Head of caudate nucleus (tissue), 42 donors: ENCODE results near the gene STAT5B.
"Not testable (repeated sequence)": the region's sequence is repeated elsewhere in the genome, so short reads cannot be mapped to it uniquely, and the experiment has no call there.

ENCODE experiments used
- DNase-seq, 42 donors: peaks; one replicate each; pipeline versions ENCODE4 v3.0.0 to v3.0.0-alpha.2; 2020 to 2021; ENCODE audit warnings: mixed read lengths in 7 of 42
- intact Hi-C: fragments of 100-400 bp; cut with DNase I; formaldehyde crosslinking; loops from one replicate; pipeline ENCODE4 v1.15.0; 2022

STAT5B gene

DNA sequence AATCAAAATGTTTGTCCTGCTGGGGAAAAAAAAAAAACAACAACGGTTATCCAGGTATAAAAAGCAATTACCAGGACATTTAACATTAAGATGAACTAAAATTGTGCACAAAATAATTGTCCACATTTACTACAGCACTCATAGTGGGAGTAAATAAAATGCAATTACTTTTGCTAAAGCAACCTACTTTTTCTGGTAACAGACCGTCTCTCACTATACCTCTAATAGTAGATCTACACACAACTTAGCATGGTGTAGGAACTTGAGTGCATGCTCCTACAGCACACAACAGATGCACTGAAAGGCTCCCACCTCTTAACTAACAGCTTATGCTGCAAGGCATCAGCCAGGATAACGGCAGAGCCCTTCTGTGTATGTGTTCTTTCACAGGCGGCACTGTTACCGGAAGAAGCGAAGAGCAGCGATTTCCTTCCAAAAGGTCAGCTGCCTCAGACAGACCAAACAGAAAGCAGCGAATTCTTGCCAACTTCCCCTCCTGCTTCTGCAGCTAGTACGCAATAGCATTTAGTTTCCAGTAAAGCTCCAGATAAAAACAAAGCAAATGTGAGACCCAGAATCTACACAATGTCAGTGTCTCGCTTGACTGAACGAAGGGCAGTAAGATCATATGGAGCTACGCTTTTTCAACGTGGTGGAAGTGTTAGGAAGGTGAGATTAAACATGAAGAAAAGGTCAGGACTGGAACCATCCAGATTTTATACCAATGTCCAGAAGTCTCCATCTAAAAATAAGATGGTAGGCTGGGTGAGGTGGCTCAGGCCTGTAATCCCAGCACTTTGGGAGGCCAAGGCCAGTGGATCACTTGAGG is 27.6 kb downstream of the STAT5B start:
- intact Hi-C loops: no loop called here
- peak; percentile 34 to 95 (median 83) for DNase-seq

DNA sequence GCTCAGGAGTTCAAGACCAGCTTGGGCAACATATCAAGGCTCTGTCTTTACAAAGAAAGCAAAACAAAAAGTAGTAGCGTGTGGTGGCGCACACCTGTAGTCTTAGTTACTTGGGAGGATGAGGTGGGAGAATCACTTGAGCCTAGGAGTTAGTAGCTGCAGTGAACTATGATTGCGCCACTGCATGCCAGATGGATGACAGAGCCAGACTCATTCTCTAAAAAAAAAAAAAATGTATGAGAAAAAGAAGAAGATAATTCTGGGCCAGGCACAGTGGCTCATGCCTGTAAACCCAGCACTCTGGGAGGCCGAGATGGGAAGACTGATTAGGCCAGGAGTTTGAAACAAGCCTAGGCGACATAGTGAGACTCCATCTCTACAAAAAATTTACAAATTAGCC is 28.5 kb downstream of the STAT5B start:
- intact Hi-C loops: no loop called here
- DNase-seq: peak in 1 of 42 donors; percentile 37

DNA sequence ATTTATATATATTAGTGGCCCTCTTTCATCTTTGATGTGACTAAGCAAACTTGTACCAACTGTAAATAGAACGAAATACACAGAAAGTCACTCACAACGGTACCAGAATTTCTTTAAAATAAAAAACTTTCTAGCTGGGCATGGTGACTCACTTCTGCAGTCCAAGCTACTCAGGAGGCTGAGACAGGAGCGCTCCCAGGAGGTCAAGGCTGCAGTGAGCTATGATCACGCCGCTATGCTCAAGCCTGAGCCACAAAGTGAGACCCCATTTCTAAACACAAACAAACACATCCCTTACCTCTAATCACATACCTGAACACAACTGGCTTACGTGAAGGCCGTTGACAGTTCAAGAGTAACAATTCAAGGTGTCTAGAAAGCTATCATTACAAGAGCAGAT is 29.7 kb downstream of the STAT5B start:
- DNase-seq: peak in 1 of 42 donors; percentile 9
- intact Hi-C loops: no loop called here

DNA sequence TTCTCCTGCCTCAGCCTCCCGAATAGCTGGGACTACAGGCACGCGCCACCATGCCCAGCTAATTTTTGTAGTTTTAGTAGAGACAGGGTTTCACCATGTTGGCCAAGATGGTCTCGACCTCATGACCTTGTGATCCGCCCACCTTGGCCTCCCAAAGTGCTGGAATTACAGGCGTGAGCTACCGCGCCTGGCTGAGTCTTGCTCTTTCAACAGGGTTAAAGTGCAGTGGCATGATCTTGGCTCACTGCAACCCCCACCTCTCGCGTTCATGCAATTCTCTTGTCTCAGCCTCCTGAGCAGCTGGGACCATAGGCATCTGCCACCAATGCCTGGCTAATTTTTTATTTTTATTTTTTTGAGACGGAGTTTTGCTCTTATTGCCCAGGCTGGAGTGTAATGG is 31.0 kb downstream of the STAT5B start:
- intact Hi-C loops: not testable (repeated sequence)
- DNase-seq: peak in 1 of 42 donors; percentile 5

DNA sequence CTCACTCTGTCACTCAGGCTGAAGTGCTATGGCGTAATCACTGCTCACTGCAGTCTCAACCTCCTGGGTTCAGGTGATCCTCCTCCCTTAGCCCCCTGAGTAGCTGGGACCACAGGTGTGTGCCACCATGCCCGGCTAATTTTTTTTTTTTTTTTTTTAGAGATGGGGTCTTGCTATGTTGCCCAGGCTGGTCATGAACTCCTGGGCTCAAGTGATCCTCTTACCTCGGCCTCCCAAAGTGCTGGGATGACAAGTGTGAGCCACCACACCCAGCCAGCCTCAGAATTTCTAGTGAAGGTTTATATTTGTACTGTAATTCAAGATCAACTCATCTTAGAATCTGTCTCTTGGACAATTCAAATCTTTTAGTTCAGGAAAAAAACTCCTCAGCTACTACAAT is 32.1 kb downstream of the STAT5B start:
- intact Hi-C loops, DNase-seq: not testable (repeated sequence)

DNA sequence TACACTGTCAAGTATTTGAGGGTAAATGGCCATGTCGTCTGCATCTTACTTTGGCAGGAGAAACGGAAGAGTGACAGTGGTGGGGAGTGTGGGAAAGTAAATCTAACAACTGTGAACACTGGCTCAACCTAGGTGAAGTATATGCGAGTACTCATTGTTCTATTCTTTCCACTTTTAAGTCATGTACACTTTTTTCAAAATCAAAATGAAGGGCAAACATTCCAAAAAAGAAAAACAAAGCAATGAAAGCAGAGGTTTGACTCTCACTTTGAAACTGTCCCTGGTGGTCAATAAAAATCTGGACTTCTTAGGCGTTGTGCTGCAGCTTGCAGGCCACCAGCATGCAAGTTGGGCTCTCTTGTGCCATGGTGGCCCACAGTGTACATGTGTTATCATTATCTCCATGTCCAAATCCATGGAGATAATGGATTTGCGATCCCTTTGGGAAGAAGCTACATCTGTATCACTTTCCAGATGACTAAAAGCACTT is 32.7 kb downstream of the STAT5B start:
- intact Hi-C loops: no loop called here
- DNase-seq: no peak

DNA sequence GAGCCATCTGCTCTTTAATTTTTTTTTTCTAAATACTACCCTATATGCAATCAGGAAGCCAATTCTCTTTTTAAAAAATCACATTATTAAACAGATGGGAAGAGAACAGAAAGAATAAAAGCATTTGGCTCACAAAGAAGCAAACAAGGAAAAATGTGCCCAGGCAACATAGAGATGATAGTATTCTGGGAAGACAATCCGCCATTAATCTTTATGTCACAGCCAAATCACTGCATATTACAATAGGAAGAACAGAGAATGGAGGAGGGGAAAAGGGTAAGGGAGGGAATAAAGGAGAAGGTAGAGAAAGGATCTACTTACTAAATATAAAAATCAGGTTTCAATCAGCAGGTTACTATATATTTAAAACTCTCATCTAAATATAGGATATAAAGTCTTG is 34.3 kb downstream of the STAT5B start:
- intact Hi-C loops: no loop called here
- DNase-seq: no peak

DNA sequence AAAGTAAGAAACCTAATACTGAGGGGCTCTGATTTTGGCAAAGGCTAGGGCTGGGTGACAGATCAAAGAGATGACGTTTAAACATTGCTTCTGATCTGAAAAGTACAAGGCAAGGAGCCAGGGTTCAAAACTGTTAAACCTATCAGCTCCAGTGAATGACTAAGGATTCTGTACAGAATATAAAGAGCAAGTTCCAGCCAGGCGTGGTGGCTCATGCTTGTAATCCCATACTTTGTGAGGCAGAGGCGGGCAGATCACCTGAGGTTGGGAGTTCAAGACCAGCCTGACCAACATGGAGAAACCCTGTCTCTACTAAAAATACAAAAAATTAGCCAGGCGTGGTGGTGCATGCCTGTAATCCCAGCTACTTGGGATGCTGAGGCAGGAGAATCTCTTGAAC is 35.3 kb downstream of the STAT5B start:
- intact Hi-C loops, DNase-seq: not testable (repeated sequence)

DNA sequence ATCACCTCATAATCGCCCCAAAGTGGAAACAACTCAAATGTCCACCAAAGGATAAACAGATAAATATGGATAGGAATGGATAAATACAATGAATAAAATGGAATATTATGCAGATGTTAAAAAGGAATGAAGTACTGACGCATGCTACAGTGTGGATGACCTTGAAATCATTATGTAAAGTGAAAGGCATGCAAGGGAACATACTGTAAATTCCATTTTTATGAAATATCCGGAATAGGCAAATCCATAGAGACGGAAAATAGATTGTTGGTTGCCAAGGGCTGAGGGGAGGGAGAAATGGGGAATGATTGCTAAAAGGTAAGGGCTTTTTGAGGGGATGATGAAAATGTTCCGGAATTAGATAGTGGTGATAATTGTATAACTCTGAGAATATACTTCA is 36.0 kb downstream of the STAT5B start:
- intact Hi-C loops: no loop called here
- DNase-seq: no peak

DNA sequence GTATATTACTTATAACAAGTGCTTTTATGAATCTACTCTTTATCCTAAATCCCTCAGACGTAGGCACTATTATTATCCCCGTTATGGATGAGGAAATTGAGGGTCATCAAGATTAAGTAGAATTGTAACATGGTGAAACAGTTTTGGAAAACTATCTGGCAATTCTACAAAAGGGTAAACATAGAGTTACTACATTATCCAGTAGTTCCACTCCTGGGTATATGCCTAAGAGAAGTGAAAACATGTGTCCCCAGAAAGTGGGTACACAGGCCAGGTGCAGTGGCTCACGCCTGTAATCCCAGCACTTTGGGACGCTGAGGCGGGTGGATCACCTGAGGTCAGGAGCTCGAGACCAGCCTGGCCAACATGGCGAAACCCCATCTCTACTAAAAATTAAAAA is 36.6 kb downstream of the STAT5B start:
- intact Hi-C loops, DNase-seq: not testable (repeated sequence)

DNA sequence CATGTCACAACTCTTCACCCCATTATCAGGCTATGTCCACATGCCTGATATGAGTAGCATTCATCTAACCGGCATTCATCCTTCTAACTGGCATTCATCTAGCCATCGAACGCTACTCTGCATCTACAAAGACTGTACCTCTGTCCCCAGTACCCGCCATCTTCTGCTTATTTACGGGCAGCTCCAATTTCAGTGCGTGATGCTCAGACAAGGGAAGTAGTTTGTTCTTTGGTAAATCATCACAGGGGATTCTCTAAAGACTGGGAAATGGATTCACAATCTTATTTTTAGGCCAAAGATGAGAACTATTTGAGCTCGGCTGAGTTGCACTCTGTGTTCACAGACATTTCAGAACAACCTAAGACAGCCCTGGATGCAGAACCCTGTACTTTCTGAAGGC is 39.4 kb downstream of the STAT5B start:
- intact Hi-C loops: no loop called here
- no peak for DNase-seq

DNA sequence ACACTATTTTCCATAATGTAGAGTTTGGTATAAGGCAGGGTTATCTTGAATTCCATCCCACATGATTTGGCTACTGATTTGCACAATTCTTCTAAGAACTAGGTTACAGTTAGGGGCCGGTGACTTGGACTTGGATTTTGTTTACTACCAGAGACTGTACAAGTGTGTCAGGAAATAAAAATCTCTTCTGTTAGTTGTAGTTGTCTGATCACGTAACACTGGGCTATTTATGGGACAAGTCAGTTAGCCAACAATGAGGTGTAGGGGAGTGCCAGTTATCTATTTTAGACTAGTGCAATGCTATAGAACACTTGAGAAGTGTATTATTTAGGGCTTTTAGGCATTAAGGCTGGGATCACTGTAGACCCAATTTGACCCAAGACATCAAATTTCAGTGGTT is 42.2 kb downstream of the STAT5B start:
- no peak for DNase-seq
- intact Hi-C loops: no loop called here

DNA sequence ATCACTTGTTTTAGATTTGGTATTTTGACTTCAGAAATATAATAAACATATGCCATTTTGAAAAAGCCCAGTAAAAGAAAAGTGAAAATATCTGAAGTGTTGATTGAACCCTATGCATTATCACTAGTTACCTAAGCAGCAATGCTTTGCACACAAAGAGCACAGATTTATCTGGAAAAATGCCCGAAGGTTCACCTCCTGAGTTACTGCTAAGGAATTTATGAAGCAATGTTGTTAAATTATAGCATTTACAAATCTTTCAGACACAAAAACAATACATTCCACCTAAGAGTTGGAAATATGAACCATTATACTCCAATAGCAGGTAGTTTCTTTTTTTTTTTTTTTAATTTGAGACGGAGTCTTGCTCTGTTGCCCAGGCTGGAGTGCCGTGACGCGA is 43.0 kb downstream of the STAT5B start:
- no peak for DNase-seq
- intact Hi-C loops: no loop called here

DNA sequence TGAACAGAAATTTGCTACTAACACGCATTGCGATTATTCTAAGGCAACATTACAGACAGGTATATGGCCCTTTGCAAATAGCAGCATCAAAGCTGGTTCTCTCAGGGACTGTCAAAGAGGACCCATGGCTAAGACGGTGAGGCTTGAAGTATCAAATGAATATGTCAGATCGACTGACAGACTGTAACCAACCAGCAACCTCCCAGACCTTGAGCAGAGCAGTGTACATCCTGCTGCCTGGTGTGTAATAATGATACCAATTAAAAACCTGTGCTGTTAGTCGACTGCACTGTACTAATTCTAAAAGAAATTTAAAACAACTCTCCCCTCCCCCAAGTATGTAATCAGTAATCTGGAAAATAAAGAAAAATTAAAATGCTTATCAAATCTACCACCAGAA is 46.0 kb downstream of the STAT5B start:
- intact Hi-C loops: no loop called here
- no peak for DNase-seq

DNA sequence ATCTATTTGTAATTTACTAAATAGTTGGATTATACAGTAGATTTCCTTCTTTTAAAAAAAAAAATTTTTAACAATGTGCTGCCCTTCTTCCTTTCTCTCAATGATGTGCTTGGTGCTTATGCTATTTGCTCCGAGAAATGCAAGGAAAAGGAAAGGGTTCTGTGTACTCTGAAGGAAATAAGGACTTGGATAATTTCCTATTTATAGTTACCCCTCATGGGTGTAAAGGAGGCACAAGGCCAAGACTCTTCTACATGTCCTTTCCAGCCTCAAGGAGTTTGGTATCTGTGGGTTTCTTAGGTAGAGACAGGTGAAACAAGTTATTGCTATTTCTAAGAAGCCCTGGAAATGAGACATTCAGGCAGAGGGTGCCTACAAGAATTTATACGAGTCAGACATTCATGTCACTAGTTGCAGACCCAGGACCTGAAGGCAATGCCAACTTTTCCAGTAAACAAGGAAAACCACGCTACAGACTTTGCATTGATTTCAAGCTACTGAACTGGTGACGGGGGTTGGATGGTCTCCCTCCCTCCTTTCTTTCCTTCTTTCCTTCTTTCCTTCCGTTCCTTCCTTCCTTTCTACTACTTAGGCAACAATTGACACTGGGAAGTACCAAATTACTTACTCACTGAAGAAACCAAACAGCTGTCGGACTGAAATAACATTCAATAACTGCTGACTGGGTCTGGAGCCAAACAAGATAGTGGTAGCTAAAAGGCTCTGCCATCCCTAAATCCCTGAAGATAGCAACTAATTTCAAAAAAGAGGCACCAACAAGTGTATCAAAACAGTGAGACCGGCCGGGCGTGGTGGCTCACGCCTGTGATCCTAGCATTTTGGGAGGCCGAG is 48.1 kb downstream of the STAT5B start:
- intact Hi-C loops: no loop called here

DNA sequence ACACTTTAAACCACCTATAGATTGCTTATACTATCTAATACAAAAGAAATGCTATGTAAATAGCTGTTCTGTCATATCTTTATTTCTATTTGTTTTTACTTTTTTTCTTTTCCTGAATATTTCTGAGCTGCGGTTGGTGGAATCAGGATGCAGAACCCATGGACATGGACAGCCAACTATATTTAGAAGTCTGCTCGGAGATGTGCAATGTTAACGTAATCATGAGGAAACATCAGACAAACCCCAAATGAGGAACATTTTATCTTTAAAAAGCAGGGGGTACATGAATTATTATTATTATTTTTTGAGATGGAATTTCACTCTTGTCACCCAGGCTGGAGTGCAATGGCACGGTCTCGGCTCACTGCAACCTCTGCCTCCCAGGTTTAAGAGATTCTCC is 50.5 kb downstream of the STAT5B start:
- intact Hi-C loops: no loop called here

More for the DNA sequence above, 48.1 kb downstream of the STAT5B start:
- no peak for DNase-seq

DNA sequence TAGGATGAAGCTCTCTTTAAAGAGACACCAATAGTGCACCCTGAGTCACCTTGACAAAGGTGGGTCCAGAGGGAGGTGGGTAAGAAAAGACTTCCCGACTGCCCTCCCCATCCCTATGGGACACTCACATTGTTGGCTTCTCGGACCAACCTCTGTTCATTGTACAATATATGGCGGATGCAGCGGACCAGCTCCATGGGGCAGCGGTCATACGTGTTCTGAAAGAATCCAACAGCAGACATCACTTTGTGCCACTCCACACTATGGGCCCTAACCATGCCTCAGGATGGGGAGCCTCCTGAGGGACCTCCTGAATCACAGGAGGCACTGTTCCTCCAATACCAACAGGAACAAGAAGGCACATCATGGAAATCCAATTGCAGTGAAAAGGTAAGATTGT is 51.5 kb downstream of the STAT5B start:
- no peak for DNase-seq
- intact Hi-C loops: no loop called here

More for the DNA sequence above, 50.5 kb downstream of the STAT5B start:
- DNase-seq: no peak

DNA sequence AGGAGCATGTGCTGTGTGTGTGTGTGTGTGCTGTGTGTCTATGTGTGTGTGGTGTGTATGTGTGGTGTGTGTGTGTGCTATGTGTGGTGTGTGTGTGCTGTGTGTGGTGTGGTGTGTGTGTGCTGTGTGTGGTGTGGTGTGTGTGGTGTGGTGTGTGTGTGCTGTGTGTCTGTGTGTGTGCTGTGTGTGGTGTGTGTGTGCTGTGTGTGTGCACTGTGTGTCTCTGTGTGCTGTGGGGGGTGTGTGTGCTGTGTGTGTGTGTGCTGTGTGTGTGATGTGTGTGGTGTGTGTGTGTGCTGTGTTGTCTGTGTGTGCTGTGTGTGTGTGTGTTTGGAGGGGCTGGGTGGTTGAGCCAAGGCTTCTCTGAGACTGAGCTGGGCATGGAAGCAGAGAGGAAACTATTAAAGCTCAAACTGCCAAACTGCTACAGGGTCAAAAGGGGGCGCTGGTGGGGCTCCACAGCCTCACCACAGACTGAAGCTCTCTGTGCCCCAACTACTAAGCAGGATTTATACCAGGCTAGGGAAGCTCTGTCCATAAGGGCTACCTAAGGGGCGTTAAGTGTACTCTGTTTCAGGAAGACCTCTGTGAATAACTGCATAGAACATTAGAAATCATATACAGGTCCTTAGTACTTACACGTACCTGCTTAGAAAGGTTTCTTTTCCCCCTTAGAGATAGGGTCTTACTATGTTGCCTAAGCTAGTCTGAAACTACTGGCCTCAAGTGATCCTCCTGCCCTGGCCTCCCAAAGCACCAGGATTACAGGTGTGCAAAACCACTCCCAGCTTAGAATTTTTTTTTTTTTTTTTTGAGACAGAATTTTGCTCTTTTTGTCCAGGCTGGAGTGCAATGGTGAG is 54.1 kb downstream of the STAT5B start:
- intact Hi-C loops: no loop called here
- peak in 31 of 42 donors; percentile 16 to 75 (median 37) for DNase-seq

DNA sequence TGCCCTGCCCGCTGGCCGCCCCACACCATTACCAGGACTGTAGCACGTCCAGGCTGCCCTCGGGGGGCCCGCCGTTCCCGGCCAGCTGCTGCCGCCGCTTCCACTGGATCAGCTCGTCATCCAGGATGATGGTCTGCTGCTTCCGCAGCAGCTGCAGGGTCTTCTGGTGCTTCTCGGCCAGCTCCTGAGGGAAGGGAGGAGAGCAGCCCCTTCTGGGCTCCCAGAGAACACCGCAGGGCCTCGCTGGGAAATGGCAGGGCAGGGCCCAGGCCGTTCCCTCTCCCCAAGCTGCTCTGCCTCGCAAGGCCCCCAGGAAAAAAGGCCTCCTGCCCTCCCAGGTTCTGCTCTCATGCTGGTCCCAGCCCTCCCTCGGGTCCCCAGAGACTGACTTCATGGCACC is 56.9 kb downstream of the STAT5B start:
- DNase-seq, intact Hi-C loops: not testable (repeated sequence)
